GM23338 (cell line): ENCODE data around the gene PNPLA5.

Source experiments
- CREB1 ChIP-seq: fragments of 250-450 bp; sonication (Bioruptor Pico); IDR thresholded peaks from 2 replicates; pipeline ENCODE4 v1.5.0; 2020; ENCODE audit warnings: low read depth, mild to moderate bottlenecking, moderate library complexity
- ETS1 ChIP-seq: IDR thresholded peaks from 2 replicates; pipeline ENCODE4 v1.6.1; 2016; ENCODE audit warnings: antibody characterized with exemption
- EZH2 ChIP-seq: fragments of 200-600 bp; sonication (generic); IDR thresholded peaks from one replicate; pipeline ENCODE4 v1.8.0; 2017; ENCODE audit warnings: antibody characterized with exemption, mild to moderate bottlenecking, low read depth; ENCODE audit not compliant: unreplicated experiment
- EZH2phosphoT487 ChIP-seq: fragments of 200-600 bp; sonication (generic); IDR thresholded peaks from one replicate; pipeline ENCODE4 v1.8.1; 2018; ENCODE audit warnings: antibody characterized with exemption; ENCODE audit not compliant: unreplicated experiment
- POLR2AphosphoS5 ChIP-seq: IDR thresholded peaks from 2 replicates; pipeline ENCODE4 v1.6.1; 2016; ENCODE audit warnings: antibody characterized with exemption, low read depth
- REST ChIP-seq: IDR thresholded peaks from one replicate; pipeline ENCODE4 v1.6.1; 2018; ENCODE audit warnings: antibody characterized with exemption; ENCODE audit not compliant: unreplicated experiment
- ZNF331 ChIP-seq: fragments of 250-450 bp; sonication (Bioruptor Pico); IDR thresholded peaks from 2 replicates; pipeline ENCODE4 v1.5.0; 2020; ENCODE audit warnings: low read depth, mild to moderate bottlenecking, moderate library complexity
- TF ChIP-seq, protein P1 (sequence below), 2 experiments: fragments of 200-600 bp in 1 of 2; sonication (generic) in 1 of 2; conservative IDR thresholded peaks; 2 replicates each; pipeline versions ENCODE4 v1.5.1 to v1.6.1; 2016 to 2017; ENCODE audit warnings: antibody characterized with exemption in 2 of 2, low read depth in 2 of 2, mild to moderate bottlenecking in 2 of 2, moderate library complexity in 1 of 2

DNA sequence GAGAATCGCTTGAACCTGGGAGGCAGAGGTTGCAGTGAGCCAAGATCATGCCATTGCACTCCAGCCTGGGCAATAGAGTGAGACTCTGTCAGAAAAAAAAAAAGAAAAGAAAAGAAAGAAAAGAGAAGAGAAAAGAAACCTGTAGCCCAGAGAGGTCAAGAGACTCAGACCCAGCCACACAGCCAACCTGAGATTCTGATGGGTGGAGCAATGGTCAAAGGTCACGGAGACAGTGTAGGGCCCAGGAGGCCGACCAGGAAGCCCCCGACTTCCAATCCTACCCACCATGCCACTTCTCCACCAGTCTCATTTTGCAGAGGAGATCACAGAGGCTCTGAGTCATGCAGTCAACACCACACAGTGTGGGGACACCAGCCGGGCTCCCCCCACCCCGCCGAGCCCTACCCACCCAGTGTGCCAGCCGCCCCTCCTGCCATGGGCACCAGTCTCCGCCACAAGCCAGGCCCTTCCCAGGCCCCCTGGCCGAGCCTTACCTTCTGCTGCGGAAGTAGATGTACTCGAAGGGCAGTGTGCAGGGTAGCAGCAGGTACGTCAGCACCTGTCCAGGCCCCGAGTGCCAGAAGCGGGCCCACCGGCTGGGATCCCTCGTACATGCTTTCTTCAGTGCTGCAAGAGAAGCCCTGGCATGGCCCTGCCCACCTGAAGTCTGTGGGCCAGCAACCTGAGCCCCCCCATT lies 7.9 kb downstream of the PNPLA5 start:
- TF ChIP-seq, protein P1, sequence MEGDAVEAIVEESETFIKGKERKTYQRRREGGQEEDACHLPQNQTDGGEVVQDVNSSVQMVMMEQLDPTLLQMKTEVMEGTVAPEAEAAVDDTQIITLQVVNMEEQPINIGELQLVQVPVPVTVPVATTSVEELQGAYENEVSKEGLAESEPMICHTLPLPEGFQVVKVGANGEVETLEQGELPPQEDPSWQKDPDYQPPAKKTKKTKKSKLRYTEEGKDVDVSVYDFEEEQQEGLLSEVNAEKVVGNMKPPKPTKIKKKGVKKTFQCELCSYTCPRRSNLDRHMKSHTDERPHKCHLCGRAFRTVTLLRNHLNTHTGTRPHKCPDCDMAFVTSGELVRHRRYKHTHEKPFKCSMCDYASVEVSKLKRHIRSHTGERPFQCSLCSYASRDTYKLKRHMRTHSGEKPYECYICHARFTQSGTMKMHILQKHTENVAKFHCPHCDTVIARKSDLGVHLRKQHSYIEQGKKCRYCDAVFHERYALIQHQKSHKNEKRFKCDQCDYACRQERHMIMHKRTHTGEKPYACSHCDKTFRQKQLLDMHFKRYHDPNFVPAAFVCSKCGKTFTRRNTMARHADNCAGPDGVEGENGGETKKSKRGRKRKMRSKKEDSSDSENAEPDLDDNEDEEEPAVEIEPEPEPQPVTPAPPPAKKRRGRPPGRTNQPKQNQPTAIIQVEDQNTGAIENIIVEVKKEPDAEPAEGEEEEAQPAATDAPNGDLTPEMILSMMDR (conservative IDR thresholded peaks at IDR 0.05; ENCODE audit: low read depth in 2 of 2), result no peak
- no peak for TF ChIP-seq ZNF331 (CRISPR knock-in tag)
- no peak for TF ChIP-seq EZH2
- TF ChIP-seq REST, result no peak
- no peak for TF ChIP-seq POLR2AphosphoS5
- TF ChIP-seq EZH2phosphoT487, result no peak
- TF ChIP-seq ETS1, result no peak
- TF ChIP-seq CREB1 (CRISPR knock-in tag), result no peak
